HTERT RPE-1 (cell line): Measurements from ENCODE around the gene SPECC1.
"Not testable (repeated sequence)": the region's sequence is repeated elsewhere in the genome, so short reads cannot be mapped to it uniquely, and the experiment has no call there.

Experiments used
- in situ Hi-C: fragments of 300-500 bp; cut with MboI; formaldehyde crosslinking; loops from 4 replicates; pipeline ENCODE4 v1.14.3; 2020; ENCODE audit warnings: low sequenced_read_pairs

SPECC1 gene

GRCh38 chr17:20010099-20010863 lies 1.1 kb downstream of the SPECC1 start:
- in situ Hi-C loops = no loop called here

GRCh38 chr17:20010936-20011335 lies 1.8 kb downstream of the SPECC1 start:
- in situ Hi-C loops = no loop called here

- in situ Hi-C loops = no loop called here
Measured at GRCh38 chr17:20012017-20012536, 2.9 kb downstream of the SPECC1 start.

GRCh38 chr17:20016475-20016992 lies 7.4 kb downstream of the SPECC1 start:
- in situ Hi-C loops = not testable (repeated sequence)

GRCh38 chr17:20022701-20023100 lies 13.5 kb downstream of the SPECC1 start:
- in situ Hi-C loops = no loop called here

GRCh38 chr17:20026960-20027359 lies 17.8 kb downstream of the SPECC1 start:
- in situ Hi-C loops = no loop called here

GRCh38 chr17:20028443-20028842 lies 19.3 kb downstream of the SPECC1 start:
- in situ Hi-C loops = no loop called here

GRCh38 chr17:20032636-20033035 lies 23.5 kb downstream of the SPECC1 start:
- in situ Hi-C loops = no loop called here

GRCh38 chr17:20033415-20033814 lies 24.3 kb downstream of the SPECC1 start:
- in situ Hi-C loops = no loop called here

GRCh38 chr17:20035501-20035900 lies 26.3 kb downstream of the SPECC1 start:
- in situ Hi-C loops = no loop called here

- in situ Hi-C loops = not testable (repeated sequence)
Measured at GRCh38 chr17:20037286-20037685, 28.1 kb downstream of the SPECC1 start.

GRCh38 chr17:20039037-20039436 lies 29.9 kb downstream of the SPECC1 start:
- in situ Hi-C loops = no loop called here

- in situ Hi-C loops = no loop called here
Measured at GRCh38 chr17:20040216-20040615, 31.1 kb downstream of the SPECC1 start.

GRCh38 chr17:20043021-20043420 lies 33.9 kb downstream of the SPECC1 start:
- in situ Hi-C loops = no loop called here

- in situ Hi-C loops = no loop called here
Measured at GRCh38 chr17:20045476-20045875, 36.3 kb downstream of the SPECC1 start.

GRCh38 chr17:20046629-20047028 lies 37.5 kb downstream of the SPECC1 start:
- in situ Hi-C loops = no loop called here

GRCh38 chr17:20051624-20052023 lies 42.5 kb downstream of the SPECC1 start:
- in situ Hi-C loops = no loop called here

GRCh38 chr17:20053361-20053964 lies 44.3 kb downstream of the SPECC1 start:
- in situ Hi-C loops = no loop called here

- in situ Hi-C loops = no loop called here
Measured at GRCh38 chr17:20059728-20060188, 50.6 kb downstream of the SPECC1 start.

- in situ Hi-C loops = no loop called here
Measured at GRCh38 chr17:20063665-20064648, 54.8 kb downstream of the SPECC1 start.

GRCh38 chr17:20066253-20066652 lies 57.1 kb downstream of the SPECC1 start:
- in situ Hi-C loops = no loop called here
